Keratinocyte (primary cell): ENCODE results near the gene GRB14. TPM values are rescaled to one million over a fixed set of nuclear protein-coding genes. Genes with fewer than 3 reads are reported as not detected.

Experiments
- DNase-seq: peaks from one replicate; pipeline ENCODE4 v3.0.0-alpha.2; 2011; ENCODE audit warnings: low read depth, missing footprints, low spot score
- FAIRE-seq: peaks from 2 replicates; lab custom pipeline; 2011; peaks lifted over from hg19 to GRCh38; lab: Jason Lieb, UNC
- H2AFZ ChIP-seq: 2 replicates; pipeline ENCODE4 v1.6.0; 2012; ENCODE audit warnings: low read length, control low read depth, inconsistent platforms; ENCODE audit not compliant: control insufficient read depth
- H3K27ac ChIP-seq: 2 replicates; pipeline ENCODE4 v1.5.1; 2011; ENCODE audit warnings: low read length; ENCODE audit not compliant: control insufficient read depth, insufficient read depth
- H3K27me3 ChIP-seq: 3 replicates; pipeline ENCODE4 v1.6.0; 2011; ENCODE audit warnings: low read length; ENCODE audit not compliant: control insufficient read depth, insufficient read depth; ENCODE audit errors: extremely low read depth
- H3K36me3 ChIP-seq, 2 experiments: 2 replicates in 1 of 2; 3 replicates in 1 of 2; pipeline ENCODE4 v1.5.1; 2011; ENCODE audit warnings: low read length in 2 of 2, mild to moderate bottlenecking in 1 of 2; ENCODE audit not compliant: control insufficient read depth in 2 of 2, insufficient read depth in 2 of 2; ENCODE audit errors: extremely low read depth in 1 of 2
- H3K4me1 ChIP-seq: 3 replicates; pipeline ENCODE4 v1.5.1; 2011; ENCODE audit warnings: low read length; ENCODE audit not compliant: control insufficient read depth, insufficient read depth; ENCODE audit errors: extremely low read depth
- H3K4me2 ChIP-seq: 3 replicates; pipeline ENCODE4 v1.6.0; 2011; ENCODE audit warnings: low read depth, low read length; ENCODE audit not compliant: control insufficient read depth, insufficient read depth; ENCODE audit errors: extremely low read depth
- H3K4me3 ChIP-seq, 3 experiments: fragments of 200-600 bp in 1 of 3; sonication (generic) in 1 of 3; 2 replicates in 2 of 3; 3 replicates in 1 of 3; pipeline ENCODE4 v1.5.1; 2011 to 2016; ENCODE audit warnings: low read length in 3 of 3, mild to moderate bottlenecking in 3 of 3, control low read depth in 2 of 3, inconsistent platforms in 1 of 3, low read depth in 1 of 3, mixed read lengths in 1 of 3, mixed run types in 1 of 3, moderate library complexity in 1 of 3; ENCODE audit not compliant: control insufficient read depth in 2 of 3, insufficient read depth in 2 of 3; ENCODE audit errors: extremely low read depth in 1 of 3
- H3K79me2 ChIP-seq: 2 replicates; pipeline ENCODE4 v1.6.0; 2012; ENCODE audit warnings: low read length; ENCODE audit not compliant: control insufficient read depth, insufficient read depth
- H3K9ac ChIP-seq: 3 replicates; pipeline ENCODE4 v1.6.0; 2011; ENCODE audit warnings: low read length; ENCODE audit not compliant: control insufficient read depth, insufficient read depth; ENCODE audit errors: extremely low read depth
- H3K9me1 ChIP-seq: 3 replicates; pipeline ENCODE4 v1.6.0; 2011; ENCODE audit warnings: low read length; ENCODE audit not compliant: control insufficient read depth, insufficient read depth; ENCODE audit errors: extremely low read depth
- H3K9me3 ChIP-seq: 2 replicates; pipeline ENCODE4 v1.5.1; 2012; ENCODE audit warnings: low read depth, low read length; ENCODE audit not compliant: control insufficient read depth
- H4K20me1 ChIP-seq: 3 replicates; pipeline ENCODE4 v1.6.0; 2011; ENCODE audit warnings: low read length; ENCODE audit not compliant: control insufficient read depth, insufficient read depth; ENCODE audit errors: extremely low read depth
- CTCF ChIP-seq, 3 experiments: IDR thresholded peaks in 1 of 3; conservative IDR thresholded peaks in 1 of 3; optimal IDR thresholded peaks in 1 of 3; 2 replicates in 2 of 3; 3 replicates in 1 of 3; pipeline versions ENCODE3 to v1.5.1; 2011; ENCODE audit warnings: low read length in 3 of 3, mild to moderate bottlenecking in 3 of 3, moderate library complexity in 2 of 3, control low read depth in 1 of 3, inconsistent platforms in 1 of 3; ENCODE audit not compliant: insufficient read depth in 2 of 3; ENCODE audit errors: extremely low read depth in 1 of 3
- EZH2 ChIP-seq: IDR thresholded peaks from one replicate; pipeline ENCODE4 v1.6.1; 2012; ENCODE audit warnings: inconsistent platforms, mild to moderate bottlenecking, low read length, moderate library complexity
- dilution Hi-C: fragments of 300-500 bp; cut with MboI; formaldehyde crosslinking; loops from one replicate; pipeline ENCODE4 v1.7.0; 2020; ENCODE audit warnings: low sequenced_read_pairs; ENCODE audit not compliant: extremely low pct_ligation_motif_present
- polyA plus RNA-seq, 5 experiments: library from polyadenylated mRNA; depleted of rRNA in 3 of 5; stranded (reverse) in 3 of 5; stranded (forward) in 1 of 5; unstranded in 1 of 5; fragments of >200 nt; gene quantifications; 1 replicate in 1 of 5; 2 replicates in 3 of 5; 3 replicates in 1 of 5; pipeline versions ENCODE4 v1.2.1 to v1.2.3, GENCODE V29; 2011 to 2012; ENCODE audit warnings: missing spikeins in 2 of 5, low read depth in 1 of 5, low replicate concordance in 1 of 5

GRB14 gene
- polyA plus RNA-seq, 1 donor (not counting 4 experiments of a cell fraction or from before 2014, with no cell fraction given): 4.2 TPM

GRCh38 chr2:164509137-164509877, 112.0 kb downstream of the GRB14 start:
- Histone ChIP-seq H3K4me3 (no peak overlapping the region), H3K4me2 (no peak overlapping the region), H3K27me3 (no peaks in the 10 kb centered on the region), H3K9ac (no peak overlapping the region), H3K27ac (no peak overlapping the region), H3K36me3 (no peaks in the 10 kb centered on the region), H3K9me3 (no peaks in the 10 kb centered on the region), H3K9me1 (no peaks in the 10 kb centered on the region), H3K79me2 (no peaks in the 10 kb centered on the region), H3K4me1 (peaks cover 3% of the 10 kb centered on the region), H2AFZ (no peak overlapping the region), H4K20me1 (no peaks in the 10 kb centered on the region)
- FAIRE-seq (no peak), DNase-seq (no peak)
- TF ChIP-seq EZH2 (no peak), CTCF (optimal IDR thresholded peaks at IDR 0.05 in 1 of 3, IDR thresholded peaks at IDR 0.05 in 1 of 3, conservative IDR thresholded peaks at IDR 0.05 in 1 of 3; ENCODE audit: extremely low read depth in 1 of 3, insufficient read depth in 2 of 3, low read length in 3 of 3) (no peak)
- dilution Hi-C loops: no loop called here

- no peak overlapping the region for H3K4me3 ChIP-seq
- no peaks in the 10 kb centered on the region for H3K79me2 ChIP-seq
- H4K20me1 ChIP-seq: no peaks in the 10 kb centered on the region
- DNase-seq: no peak
- FAIRE-seq: peak; percentile 39
- H3K9me1 ChIP-seq: no peaks in the 10 kb centered on the region
- H3K4me1 ChIP-seq: no peaks in the 10 kb centered on the region
- no peaks in the 10 kb centered on the region for H3K36me3 ChIP-seq
- H3K9me3 ChIP-seq: no peaks in the 10 kb centered on the region
- no peaks in the 10 kb centered on the region for H3K27me3 ChIP-seq
- H3K9ac ChIP-seq: no peak overlapping the region
- dilution Hi-C loops: no loop called here
- H3K4me2 ChIP-seq: no peak overlapping the region
- TF ChIP-seq EZH2 (no peak), CTCF (optimal IDR thresholded peaks at IDR 0.05 in 1 of 3, IDR thresholded peaks at IDR 0.05 in 1 of 3, conservative IDR thresholded peaks at IDR 0.05 in 1 of 3; ENCODE audit: extremely low read depth in 1 of 3, insufficient read depth in 2 of 3, low read length in 3 of 3) (peak; percentile 55 to 82 (median 76))
- H2AFZ ChIP-seq: no peak overlapping the region
- H3K27ac ChIP-seq: no peak overlapping the region
Measured at GRCh38 chr2:164504253-164504652, 117.0 kb downstream of the GRB14 start.
